ENCODE results near the gene TRAPPC3L.

- TF ChIP-seq EZH2 (IDR thresholded peaks at IDR 0.05): no peak
- TF ChIP-seq CTCF (IDR thresholded peaks at IDR 0.05): no peak
Measured at GRCh38 chr6:116483616-116484015, 61.9 kb downstream of the TRAPPC3L start.

All from neural progenitor cell (in vitro differentiated cells).